ENCODE results near the gene SYNE2.

DNA sequence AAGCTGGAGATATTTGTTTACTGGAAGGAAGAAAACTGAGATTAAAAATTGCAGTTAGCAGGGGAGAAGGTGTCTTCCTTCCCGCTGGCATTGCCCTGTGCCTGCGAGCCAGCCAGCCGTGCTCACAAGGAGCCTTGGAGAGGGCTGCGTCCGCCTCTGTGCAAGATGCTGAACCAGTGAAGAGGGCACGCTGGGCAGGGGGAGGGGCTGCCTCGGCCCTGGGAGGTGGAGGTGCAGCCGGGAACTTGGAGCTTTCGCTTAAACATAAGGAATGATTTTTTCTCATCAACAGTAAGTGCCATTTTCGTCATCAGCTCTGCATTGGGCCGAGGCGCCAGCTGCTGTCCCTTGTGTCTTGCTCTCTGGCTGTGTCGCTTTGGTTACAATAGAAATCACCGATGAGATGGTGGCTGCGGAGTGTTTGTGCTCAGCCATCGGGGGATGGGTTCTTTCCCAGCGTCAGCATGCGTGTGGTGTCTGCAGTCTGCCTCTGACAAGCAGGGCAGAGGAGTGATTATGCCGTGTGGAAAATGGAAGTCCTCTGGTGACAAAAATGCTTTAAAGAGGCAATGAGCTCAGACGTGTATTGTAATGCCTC is 344.1 kb downstream of the SYNE2 start:
- TF ChIP-seq, protein P1, sequence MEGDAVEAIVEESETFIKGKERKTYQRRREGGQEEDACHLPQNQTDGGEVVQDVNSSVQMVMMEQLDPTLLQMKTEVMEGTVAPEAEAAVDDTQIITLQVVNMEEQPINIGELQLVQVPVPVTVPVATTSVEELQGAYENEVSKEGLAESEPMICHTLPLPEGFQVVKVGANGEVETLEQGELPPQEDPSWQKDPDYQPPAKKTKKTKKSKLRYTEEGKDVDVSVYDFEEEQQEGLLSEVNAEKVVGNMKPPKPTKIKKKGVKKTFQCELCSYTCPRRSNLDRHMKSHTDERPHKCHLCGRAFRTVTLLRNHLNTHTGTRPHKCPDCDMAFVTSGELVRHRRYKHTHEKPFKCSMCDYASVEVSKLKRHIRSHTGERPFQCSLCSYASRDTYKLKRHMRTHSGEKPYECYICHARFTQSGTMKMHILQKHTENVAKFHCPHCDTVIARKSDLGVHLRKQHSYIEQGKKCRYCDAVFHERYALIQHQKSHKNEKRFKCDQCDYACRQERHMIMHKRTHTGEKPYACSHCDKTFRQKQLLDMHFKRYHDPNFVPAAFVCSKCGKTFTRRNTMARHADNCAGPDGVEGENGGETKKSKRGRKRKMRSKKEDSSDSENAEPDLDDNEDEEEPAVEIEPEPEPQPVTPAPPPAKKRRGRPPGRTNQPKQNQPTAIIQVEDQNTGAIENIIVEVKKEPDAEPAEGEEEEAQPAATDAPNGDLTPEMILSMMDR (IDR thresholded peaks at IDR 0.05; ENCODE audit: insufficient read depth, low read length) = no peak
- TF ChIP-seq POLR2AphosphoS5 (IDR thresholded peaks at IDR 0.05; ENCODE audit: low read depth) = no peak
- TF ChIP-seq, protein P2, sequence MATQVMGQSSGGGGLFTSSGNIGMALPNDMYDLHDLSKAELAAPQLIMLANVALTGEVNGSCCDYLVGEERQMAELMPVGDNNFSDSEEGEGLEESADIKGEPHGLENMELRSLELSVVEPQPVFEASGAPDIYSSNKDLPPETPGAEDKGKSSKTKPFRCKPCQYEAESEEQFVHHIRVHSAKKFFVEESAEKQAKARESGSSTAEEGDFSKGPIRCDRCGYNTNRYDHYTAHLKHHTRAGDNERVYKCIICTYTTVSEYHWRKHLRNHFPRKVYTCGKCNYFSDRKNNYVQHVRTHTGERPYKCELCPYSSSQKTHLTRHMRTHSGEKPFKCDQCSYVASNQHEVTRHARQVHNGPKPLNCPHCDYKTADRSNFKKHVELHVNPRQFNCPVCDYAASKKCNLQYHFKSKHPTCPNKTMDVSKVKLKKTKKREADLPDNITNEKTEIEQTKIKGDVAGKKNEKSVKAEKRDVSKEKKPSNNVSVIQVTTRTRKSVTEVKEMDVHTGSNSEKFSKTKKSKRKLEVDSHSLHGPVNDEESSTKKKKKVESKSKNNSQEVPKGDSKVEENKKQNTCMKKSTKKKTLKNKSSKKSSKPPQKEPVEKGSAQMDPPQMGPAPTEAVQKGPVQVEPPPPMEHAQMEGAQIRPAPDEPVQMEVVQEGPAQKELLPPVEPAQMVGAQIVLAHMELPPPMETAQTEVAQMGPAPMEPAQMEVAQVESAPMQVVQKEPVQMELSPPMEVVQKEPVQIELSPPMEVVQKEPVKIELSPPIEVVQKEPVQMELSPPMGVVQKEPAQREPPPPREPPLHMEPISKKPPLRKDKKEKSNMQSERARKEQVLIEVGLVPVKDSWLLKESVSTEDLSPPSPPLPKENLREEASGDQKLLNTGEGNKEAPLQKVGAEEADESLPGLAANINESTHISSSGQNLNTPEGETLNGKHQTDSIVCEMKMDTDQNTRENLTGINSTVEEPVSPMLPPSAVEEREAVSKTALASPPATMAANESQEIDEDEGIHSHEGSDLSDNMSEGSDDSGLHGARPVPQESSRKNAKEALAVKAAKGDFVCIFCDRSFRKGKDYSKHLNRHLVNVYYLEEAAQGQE (IDR thresholded peaks at IDR 0.05; ENCODE audit: insufficient replicate concordance, low read depth) = no peak
- no peak for TF ChIP-seq GABPA (IDR thresholded peaks at IDR 0.05; ENCODE audit: low read depth)
- TF ChIP-seq SPI1 (IDR thresholded peaks at IDR 0.05; ENCODE audit: borderline replicate concordance, low read depth) = no peak

Measured in HL-60 (cell line).